ENCODE data around the gene TCEAL5.

DNA sequence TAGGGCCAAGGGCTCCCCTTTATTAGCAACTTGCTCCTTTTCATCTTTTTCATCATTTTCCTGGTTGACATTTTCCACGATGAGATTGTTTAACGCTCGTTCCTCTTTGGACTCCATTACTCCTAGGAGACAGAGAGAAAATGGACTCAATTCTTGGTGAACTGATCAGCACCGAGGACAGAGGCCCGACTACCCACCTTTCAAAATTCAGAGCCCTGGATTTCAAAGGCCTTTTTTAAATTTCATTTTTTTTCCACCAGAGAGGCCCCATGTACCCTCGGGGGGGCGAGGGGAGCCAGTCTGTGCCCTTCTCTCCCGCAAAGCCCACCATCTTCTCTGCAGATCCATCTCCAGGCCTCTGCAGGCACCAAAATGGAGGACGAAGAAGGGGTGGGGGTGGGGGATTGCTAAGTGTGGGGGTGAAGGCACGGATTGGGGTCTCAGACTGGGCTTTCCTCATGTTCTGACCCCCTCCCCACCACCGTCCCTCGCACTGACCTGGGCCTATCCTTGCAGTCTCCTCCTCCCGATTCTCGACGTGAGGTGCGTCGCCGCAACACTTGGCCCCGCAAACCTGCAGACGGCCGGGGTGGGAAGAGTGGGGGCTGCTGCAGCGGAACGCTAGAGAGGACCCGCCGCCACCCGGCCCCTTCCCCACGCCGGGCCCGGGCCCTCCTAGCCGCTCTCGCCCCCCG is 33.5 kb upstream of the TCEAL5 start:
- TF ChIP-seq, protein P1, sequence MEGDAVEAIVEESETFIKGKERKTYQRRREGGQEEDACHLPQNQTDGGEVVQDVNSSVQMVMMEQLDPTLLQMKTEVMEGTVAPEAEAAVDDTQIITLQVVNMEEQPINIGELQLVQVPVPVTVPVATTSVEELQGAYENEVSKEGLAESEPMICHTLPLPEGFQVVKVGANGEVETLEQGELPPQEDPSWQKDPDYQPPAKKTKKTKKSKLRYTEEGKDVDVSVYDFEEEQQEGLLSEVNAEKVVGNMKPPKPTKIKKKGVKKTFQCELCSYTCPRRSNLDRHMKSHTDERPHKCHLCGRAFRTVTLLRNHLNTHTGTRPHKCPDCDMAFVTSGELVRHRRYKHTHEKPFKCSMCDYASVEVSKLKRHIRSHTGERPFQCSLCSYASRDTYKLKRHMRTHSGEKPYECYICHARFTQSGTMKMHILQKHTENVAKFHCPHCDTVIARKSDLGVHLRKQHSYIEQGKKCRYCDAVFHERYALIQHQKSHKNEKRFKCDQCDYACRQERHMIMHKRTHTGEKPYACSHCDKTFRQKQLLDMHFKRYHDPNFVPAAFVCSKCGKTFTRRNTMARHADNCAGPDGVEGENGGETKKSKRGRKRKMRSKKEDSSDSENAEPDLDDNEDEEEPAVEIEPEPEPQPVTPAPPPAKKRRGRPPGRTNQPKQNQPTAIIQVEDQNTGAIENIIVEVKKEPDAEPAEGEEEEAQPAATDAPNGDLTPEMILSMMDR (IDR thresholded peaks at IDR 0.05), result no peak
- TF ChIP-seq EZH2 (IDR thresholded peaks at IDR 0.05), result no peak
- TF ChIP-seq EZH2phosphoT487 (IDR thresholded peaks at IDR 0.05), result no peak
